ENCODE measurements around the gene AQP5.

Gene AQP5

GRCh38 chr12:49924628-49925246, 36.9 kb upstream of the AQP5 start:
- no peak overlapping the region for H3K4me3 ChIP-seq (ENCODE audit: low read depth, low read length)
- no peak for TF ChIP-seq CTCF (IDR thresholded peaks at IDR 0.05; ENCODE audit: low read depth, low read length, missing control alignments)
- DNase-seq (ENCODE audit: low read depth): no peak

- H3K4me3 ChIP-seq (ENCODE audit: low read depth, low read length): no peak overlapping the region
- no peak for DNase-seq (ENCODE audit: low read depth)
- no peak for TF ChIP-seq CTCF (IDR thresholded peaks at IDR 0.05; ENCODE audit: low read depth, low read length, missing control alignments)
Measured at GRCh38 chr12:49925433-49926204, 36.1 kb upstream of the AQP5 start.

DNA sequence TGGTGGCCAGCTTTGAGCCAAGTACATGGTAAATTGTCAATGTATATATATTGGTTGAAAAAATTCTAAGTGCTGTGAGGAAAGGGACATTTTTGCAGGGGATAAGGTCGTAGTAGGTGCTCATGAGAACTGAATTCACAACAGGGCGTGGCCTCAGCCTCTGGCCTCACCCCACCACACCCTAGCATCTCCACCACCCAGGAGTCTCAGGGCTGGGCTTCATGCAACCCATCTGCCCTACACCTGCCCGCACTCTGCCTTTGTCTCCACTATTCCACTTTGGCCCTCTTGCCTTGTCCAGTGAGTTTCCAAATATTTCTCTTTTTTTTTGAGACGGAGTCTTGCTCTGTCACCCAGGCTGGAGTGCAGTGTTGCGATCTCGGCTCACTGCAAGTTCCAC, 33.2 kb upstream of the AQP5 start:
- no peak for DNase-seq (ENCODE audit: low read depth)
- no peak for TF ChIP-seq CTCF (IDR thresholded peaks at IDR 0.05; ENCODE audit: low read depth, low read length, missing control alignments)

GRCh38 chr12:49929581-49929980, 32.1 kb upstream of the AQP5 start:
- H3K4me3 ChIP-seq (ENCODE audit: low read depth, low read length): no peak overlapping the region
- no peak for TF ChIP-seq CTCF (IDR thresholded peaks at IDR 0.05; ENCODE audit: low read depth, low read length, missing control alignments)
- DNase-seq (ENCODE audit: low read depth): no peak

More for the DNA sequence above, 33.2 kb upstream of the AQP5 start:
- no peak overlapping the region for H3K4me3 ChIP-seq (ENCODE audit: low read depth, low read length)

DNA sequence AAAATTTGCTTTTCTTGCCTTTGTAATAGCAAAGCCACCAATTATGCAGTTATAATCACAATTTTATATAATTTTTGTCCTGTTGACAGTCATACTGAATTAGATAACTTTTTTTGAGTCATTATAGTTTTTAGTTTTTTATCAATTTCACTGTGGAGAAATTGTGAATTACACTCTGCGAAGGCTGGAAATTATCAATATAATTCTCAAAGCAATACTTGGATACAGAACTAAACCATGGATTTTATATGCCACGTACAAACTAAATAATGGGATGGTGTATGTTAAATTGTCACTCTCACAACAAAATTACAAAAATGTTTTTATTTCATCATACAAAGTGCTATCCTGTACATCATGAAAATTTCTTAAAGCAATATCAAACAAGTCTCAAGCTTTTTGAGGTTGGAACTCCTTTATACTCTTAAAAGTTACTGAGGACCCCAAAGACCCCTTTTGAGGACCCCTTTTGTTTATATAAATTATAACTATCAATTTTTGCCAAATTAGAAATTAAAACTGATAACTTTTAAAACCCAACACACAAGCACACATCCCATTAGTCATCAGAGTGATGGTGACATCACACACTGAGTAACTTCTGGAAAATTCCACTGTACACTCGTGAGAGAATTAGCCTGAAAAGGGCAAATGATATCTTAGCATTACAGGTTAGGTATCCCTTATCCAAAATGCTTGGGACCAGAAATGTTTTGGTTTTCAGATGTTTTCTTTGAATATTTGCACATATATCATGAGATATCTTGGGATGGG, 31.0 kb upstream of the AQP5 start:
- no peak for TF ChIP-seq CTCF (IDR thresholded peaks at IDR 0.05; ENCODE audit: low read depth, low read length, missing control alignments)
- DNase-seq (ENCODE audit: low read depth): no peak
- no peak overlapping the region for H3K4me3 ChIP-seq (ENCODE audit: low read depth, low read length)

- no peak overlapping the region for H3K4me3 ChIP-seq (ENCODE audit: low read depth, low read length)
- DNase-seq (ENCODE audit: low read depth): no peak
- TF ChIP-seq CTCF (IDR thresholded peaks at IDR 0.05; ENCODE audit: low read depth, low read length, missing control alignments): no peak
Measured at GRCh38 chr12:49932023-49932422, 29.6 kb upstream of the AQP5 start.
